Measurements from ENCODE around the gene TIGD7. TPM values are rescaled to one million over a fixed set of nuclear protein-coding genes. Genes with fewer than 3 reads are reported as not detected.

TIGD7 gene
- total RNA-seq, 2 donors from 2014 or later, result 2.6 to 4.6 TPM

DNA sequence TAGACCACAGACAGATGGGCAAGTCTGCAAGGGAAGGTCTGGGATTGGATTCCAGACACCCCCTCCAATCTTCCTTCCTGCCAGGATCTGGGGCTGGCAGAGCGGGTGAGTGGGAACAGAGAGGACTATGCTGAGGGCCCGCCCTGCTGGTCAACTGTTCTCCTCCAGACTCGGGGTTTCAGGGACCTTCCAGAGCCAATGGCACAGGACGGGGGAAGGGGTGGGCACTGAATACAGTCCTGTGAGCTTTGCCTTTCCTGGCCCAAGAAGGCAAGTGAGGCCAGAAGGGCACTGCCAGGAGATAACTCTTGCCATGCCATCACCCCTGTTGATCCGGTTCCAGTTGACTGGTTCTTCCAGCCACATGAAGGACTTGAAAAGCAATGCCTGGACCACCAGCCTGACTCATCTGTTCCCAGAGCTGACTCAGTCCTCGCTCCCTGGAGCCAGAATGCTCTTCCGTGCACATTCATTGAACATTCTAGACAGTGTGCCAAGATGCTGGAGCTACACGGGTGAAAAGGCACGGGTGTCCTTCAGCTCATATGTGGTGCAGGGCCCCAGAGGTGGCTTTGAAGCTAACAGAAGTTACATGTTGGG is 48.3 kb downstream of the TIGD7 start:
- H3K27me3 ChIP-seq, result peaks cover 0 to 6% of the 10 kb centered on the region in 2 donors
- no peaks in the 10 kb centered on the region for H3K4me1 ChIP-seq
- H3K27ac ChIP-seq, result no peak overlapping the region
- WGBS, 2 donors, result 61 to 74% methylated on average over 3 to 9 of the region's 9 CpGs
- ATAC-seq (no peak), DNase-seq (no peak)
- H3K36me3 ChIP-seq (replicated peaks in 1 of 2; ENCODE audit: insufficient read depth in 1 of 2, low read depth in 2 of 2), result no peaks in the 10 kb centered on the region
- H3K4me3 ChIP-seq, result no peak overlapping the region
- TF ChIP-seq, protein P1, sequence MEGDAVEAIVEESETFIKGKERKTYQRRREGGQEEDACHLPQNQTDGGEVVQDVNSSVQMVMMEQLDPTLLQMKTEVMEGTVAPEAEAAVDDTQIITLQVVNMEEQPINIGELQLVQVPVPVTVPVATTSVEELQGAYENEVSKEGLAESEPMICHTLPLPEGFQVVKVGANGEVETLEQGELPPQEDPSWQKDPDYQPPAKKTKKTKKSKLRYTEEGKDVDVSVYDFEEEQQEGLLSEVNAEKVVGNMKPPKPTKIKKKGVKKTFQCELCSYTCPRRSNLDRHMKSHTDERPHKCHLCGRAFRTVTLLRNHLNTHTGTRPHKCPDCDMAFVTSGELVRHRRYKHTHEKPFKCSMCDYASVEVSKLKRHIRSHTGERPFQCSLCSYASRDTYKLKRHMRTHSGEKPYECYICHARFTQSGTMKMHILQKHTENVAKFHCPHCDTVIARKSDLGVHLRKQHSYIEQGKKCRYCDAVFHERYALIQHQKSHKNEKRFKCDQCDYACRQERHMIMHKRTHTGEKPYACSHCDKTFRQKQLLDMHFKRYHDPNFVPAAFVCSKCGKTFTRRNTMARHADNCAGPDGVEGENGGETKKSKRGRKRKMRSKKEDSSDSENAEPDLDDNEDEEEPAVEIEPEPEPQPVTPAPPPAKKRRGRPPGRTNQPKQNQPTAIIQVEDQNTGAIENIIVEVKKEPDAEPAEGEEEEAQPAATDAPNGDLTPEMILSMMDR (IDR thresholded peaks at IDR 0.05), result no peak
- TF ChIP-seq POLR2A (IDR thresholded peaks at IDR 0.05), result no peak
- no peaks in the 10 kb centered on the region for H3K9me3 ChIP-seq
- intact Hi-C loops (cut with DNase I), result no loop called here

DNA sequence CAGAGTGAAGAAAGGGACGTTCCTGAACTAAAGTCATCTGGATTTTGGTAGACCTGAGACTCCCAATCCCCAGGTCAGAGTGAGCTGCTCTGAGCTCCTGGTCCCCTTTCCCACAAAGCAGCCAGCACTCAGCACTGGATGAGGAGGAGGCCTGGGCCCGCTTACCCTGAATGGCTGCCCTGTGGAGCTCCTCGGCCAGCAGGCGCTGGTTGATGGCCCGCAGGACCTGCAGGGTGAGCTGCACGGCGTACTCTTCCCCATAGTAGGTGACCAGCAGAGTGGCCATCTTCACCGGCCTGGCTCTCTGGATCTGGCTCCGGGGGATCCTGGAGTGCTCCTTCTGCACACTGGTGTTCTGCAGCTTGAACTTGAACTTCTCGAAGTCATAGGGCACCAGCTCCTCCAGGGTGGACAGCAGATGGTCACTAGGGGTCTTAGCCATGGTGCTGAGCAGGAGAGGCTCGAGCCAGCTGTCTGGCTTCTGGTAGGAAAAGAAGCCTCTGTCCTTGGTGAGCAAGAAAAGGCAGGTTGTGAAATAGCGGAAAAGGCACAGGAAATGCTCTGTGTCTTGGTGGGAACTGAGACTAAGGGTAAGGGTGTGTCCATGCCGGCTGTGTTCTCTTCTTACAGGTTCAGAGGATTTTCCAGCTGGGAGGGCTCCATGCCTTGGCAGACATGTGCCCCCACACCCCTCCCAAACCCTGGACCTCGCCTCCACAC is 48.9 kb downstream of the TIGD7 start, which contains the start of gene MEFV:
Gene MEFV, minus strand, starts transcription at position 488 of the 720 bp plus-strand sequence. Its CDS starts 46 bp downstream, at position 442.
- TF ChIP-seq POLR2A (IDR thresholded peaks at IDR 0.05), result no peak
- TF ChIP-seq, protein P1 (IDR thresholded peaks at IDR 0.05), result no peak
- H3K27me3 ChIP-seq, result peaks cover 0 to 6% of the 10 kb centered on the region in 2 donors
- H3K4me3 ChIP-seq, result no peak within 1 kb of the TSS
- intact Hi-C loops (cut with DNase I), result no loop called here
- DNase-seq, result peak in 1 of 4 donors; percentile 38
- H3K27ac ChIP-seq, result no peak within 1 kb of the TSS
- WGBS, 2 donors, result 50 to 53% methylated on average over 4 to 10 of the region's 14 CpGs
- no peaks in the 10 kb centered on the region for H3K9me3 ChIP-seq
- no peaks in the 10 kb centered on the region for H3K36me3 ChIP-seq (replicated peaks in 1 of 2; ENCODE audit: insufficient read depth in 1 of 2, low read depth in 2 of 2)
- no peaks in the 10 kb centered on the region for H3K4me1 ChIP-seq
- no peak for ATAC-seq

DNA sequence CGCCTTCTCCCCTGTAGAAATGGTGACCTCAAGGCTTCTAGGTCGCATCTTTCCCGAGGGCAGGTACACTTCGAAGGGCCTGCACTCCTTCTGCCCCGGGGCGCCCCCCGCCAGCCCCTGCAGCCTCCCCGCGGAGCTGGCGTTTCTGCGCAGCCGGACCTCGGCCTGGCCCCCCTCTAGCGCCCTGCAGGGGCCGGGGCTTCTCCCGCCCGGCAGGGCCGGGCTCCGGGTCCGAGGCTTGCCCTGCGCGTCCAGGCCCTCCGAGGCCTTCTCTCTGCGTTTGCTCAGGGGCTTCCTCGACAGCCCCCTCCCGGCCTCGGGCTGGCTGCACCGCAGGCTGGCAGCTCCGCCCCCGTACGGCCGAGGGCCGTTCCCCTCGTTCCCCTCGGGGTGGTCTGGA is 50.9 kb downstream of the TIGD7 start:
- intact Hi-C loops (cut with DNase I), result no loop called here

DNA sequence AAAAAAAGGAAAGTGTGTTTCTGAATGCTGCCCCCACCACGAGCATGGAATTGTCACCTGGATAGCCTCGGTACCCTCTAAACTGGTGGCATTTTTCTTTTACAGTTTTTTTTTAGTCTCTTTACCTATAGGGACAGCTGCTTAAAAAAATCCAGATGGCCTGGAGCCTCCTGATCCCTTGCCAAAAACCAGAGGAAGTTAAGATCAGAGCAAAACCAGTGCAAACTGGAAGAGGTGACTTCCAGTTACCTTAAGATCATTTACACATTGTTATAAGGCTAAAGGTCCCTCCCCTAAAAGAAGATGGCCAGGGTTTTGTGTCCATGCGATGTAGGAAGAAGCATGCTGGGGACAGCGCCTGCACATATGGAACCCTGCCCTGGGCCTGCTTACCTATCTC is 52.3 kb downstream of the TIGD7 start:
- no peaks in the 10 kb centered on the region for H3K9me3 ChIP-seq
- TF ChIP-seq POLR2A (IDR thresholded peaks at IDR 0.05), result no peak
- TF ChIP-seq, protein P1 (IDR thresholded peaks at IDR 0.05), result no peak
- H3K4me3 ChIP-seq, result no peak overlapping the region
- intact Hi-C loops (cut with DNase I), result no loop called here
- no peaks in the 10 kb centered on the region for H3K4me1 ChIP-seq
- H3K27me3 ChIP-seq, result peaks cover 0 to 6% of the 10 kb centered on the region in 2 donors
- WGBS, 2 donors, result 54 to 70% methylated on average over 4 of the region's 4 CpGs
- DNase-seq (no peak), ATAC-seq (no peak)
- H3K27ac ChIP-seq, result no peak overlapping the region
- H3K36me3 ChIP-seq (replicated peaks in 1 of 2; ENCODE audit: insufficient read depth in 1 of 2, low read depth in 2 of 2), result no peaks in the 10 kb centered on the region

More for the DNA sequence above, 50.9 kb downstream of the TIGD7 start:
- WGBS, 2 donors, result 38 to 50% methylated on average over 10 to 35 of the region's 35 CpGs
- Histone ChIP-seq H3K4me3 (no peak overlapping the region), H3K9me3 (no peaks in the 10 kb centered on the region), H3K4me1 (no peaks in the 10 kb centered on the region), H3K27me3 (peaks cover 0 to 6% of the 10 kb centered on the region in 2 donors), H3K27ac (no peak overlapping the region), H3K36me3 (replicated peaks in 1 of 2; ENCODE audit: insufficient read depth in 1 of 2, low read depth in 2 of 2) (no peaks in the 10 kb centered on the region)
- DNase-seq (no peak), ATAC-seq (no peak)
- TF ChIP-seq, protein P1 (IDR thresholded peaks at IDR 0.05), result no peak
- TF ChIP-seq POLR2A (IDR thresholded peaks at IDR 0.05), result no peak

Data from body of pancreas (tissue), 4 donors.